ENCODE data around the gene GJC2.

GJC2 gene

DNA sequence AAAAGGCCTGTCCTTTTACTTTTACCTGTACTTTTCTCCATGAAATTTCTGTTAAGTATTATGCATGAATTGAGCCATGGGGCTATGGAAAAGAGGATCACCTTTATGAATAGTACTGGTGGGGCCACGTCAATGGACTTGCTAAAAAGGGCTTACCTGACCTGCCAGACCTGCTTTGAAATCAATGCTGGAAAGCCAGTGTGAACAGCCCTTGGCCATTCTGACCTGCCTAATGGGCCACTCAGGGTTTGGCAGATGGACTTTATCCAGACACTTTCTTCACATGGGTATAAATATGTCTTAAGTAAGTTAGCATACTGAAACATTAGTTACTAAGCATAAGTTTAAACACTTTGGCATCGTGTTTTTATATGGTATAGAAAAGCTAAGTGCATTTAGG, 18.0 kb upstream of the GJC2 start:
- no peak for DNase-seq (ENCODE audit: low spot score)
- TF ChIP-seq, protein P1, sequence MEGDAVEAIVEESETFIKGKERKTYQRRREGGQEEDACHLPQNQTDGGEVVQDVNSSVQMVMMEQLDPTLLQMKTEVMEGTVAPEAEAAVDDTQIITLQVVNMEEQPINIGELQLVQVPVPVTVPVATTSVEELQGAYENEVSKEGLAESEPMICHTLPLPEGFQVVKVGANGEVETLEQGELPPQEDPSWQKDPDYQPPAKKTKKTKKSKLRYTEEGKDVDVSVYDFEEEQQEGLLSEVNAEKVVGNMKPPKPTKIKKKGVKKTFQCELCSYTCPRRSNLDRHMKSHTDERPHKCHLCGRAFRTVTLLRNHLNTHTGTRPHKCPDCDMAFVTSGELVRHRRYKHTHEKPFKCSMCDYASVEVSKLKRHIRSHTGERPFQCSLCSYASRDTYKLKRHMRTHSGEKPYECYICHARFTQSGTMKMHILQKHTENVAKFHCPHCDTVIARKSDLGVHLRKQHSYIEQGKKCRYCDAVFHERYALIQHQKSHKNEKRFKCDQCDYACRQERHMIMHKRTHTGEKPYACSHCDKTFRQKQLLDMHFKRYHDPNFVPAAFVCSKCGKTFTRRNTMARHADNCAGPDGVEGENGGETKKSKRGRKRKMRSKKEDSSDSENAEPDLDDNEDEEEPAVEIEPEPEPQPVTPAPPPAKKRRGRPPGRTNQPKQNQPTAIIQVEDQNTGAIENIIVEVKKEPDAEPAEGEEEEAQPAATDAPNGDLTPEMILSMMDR (IDR thresholded peaks at IDR 0.05; ENCODE audit: extremely low read depth, missing control alignments): no peak

DNA sequence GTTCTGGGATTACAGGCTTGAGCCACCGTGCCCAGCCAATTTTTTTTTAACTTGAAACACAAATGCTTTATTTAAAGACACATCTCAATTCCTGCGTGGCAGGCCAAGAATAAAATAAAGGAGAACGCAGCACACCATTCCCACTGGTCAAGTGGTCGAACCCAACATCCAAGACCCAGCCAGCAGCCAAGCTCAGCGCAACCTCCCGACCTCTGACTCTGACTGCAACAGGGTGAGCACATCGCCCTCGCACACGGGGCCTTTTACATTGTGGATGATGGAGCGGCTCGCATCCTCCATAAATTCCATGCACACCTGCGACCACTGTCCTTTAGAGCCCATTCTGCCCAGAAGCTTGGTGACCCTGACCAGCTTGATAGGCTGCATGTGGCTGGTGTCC, 15.1 kb upstream of the GJC2 start:
- TF ChIP-seq, protein P1 (IDR thresholded peaks at IDR 0.05; ENCODE audit: extremely low read depth, missing control alignments): no peak
- DNase-seq (ENCODE audit: low spot score): no peak

DNA sequence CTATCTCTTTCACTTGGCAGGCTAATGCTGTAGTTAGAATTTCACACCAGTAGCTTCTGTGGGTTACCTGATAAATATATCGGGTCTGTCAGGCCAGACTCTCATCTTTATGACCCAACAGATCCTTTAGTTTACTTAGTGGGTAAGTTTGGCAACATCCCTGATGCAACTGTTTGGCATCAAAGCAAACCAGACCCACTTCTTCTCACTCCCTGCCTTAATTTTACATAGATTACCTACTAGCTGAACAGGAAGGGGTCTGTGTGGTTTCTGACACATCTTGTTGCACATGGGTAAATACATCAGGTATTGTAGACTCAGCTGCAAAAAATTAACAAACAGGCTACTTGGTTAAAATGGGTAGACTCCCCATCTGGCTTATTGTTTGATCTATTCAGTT, 12.8 kb upstream of the GJC2 start:
- no peak for DNase-seq (ENCODE audit: low spot score)
- TF ChIP-seq, protein P1 (IDR thresholded peaks at IDR 0.05; ENCODE audit: extremely low read depth, missing control alignments): no peak

DNA sequence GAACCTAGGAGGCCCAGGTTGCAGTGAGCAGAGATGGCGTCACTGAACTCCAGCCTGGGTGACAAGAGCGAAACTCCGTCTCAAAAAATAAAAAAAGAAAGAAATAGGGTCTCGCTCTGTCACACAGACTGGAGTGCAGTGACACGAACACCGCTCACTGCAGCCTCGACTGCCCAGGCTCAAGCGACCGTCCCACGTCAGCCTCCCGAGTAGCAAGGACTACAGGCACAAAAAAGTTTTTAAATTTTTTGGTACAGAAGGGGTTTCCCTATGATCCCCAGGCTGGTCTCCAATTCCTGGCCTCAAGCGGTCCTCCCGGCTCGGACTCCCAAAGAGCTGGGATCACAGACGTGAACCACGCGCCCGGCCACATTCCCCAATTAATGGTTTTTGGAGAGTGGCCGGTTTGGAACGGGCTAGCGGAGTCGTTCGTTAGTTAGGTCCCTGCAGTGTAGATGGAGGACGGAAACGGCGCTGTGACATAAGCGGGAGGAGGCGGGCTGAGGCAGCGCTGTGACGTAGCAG, 10.3 kb upstream of the GJC2 start:
- no peak for DNase-seq (ENCODE audit: low spot score)
- TF ChIP-seq, protein P1 (IDR thresholded peaks at IDR 0.05; ENCODE audit: extremely low read depth, missing control alignments): no peak

DNA sequence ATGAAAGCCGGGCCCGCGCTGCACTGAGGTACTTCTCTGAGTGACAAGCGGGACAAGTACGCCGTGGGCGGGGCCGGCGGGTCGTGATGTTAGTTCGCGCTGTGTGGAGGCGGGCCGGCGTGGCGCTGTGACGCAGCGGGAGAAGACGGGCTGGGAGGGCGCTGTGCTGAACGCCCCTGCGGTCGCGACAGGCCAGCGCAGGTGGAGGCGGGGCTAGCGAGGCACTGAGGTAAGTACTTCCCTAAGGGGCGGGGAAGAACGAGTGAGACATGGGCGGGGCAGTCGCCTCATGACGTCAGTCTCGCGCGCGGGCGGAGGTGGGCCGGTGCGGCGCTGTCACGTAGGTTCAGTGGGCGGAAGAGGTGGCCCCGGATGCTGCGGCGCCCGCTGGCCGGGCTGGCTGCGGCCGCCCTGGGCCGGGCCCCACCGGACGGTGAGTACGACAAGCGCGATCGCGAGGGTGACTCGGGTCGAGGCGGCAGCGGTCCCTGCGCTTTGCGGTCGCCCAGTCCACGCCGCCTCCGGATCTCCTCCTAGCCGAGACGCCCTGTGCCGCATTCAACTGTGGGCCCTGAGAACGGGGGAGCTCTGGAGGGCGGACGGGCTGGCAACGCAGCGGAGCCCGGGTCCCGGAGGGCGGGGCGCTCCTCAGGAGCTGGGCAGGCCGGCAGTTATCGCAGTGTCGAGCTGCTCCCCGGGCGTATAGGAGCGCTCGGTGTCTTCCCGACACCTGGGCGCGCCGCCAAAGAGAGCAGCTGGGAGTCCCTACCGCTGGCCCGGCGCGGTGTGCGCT, 9.6 kb upstream of the GJC2 start, which contains the start of gene GUK1:
Gene GUK1 (plus strand): TSS at position 349 of the 793 bp plus-strand sequence. CDS start 24 bp downstream, at position 373.
- TF ChIP-seq, protein P1 (IDR thresholded peaks at IDR 0.05; ENCODE audit: extremely low read depth, missing control alignments): no peak
- DNase-seq (ENCODE audit: low spot score): peak; percentile 98

DNA sequence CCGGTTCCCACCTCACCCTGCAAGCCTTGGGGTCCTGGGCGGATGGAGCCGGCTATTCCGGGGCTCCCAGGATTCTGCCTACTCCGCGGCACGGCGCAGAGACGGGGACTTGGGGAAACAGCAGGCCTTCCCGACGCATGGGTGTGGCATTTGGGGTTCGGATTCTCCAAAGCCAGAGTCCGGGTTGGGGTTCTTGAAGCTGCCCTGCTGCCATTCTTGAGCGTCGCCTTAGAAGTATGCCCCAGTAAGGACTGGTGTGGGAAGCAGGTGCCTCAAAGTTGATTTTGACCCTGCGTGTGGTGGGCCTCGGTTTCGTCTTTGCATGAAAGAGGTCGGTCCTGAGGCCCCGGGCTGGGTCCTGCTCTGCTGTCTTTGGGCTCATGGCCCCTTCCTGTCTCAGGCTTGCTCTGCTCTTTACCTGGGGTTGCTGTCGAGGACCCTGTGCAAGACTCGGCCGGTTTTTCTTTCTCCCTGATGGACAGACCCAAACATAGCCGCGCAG, 9.0 kb upstream of the GJC2 start:
- TF ChIP-seq, protein P1 (IDR thresholded peaks at IDR 0.05; ENCODE audit: extremely low read depth, missing control alignments): no peak
- DNase-seq (ENCODE audit: low spot score): peak; percentile 13
